HG02623 (cell line): ENCODE data around the gene TPPP.
A peak's percentile ranks its signal among the peaks of the same experiment; 100 is the strongest.
"Not testable (repeated sequence)": the region's sequence is repeated elsewhere in the genome, so short reads cannot be mapped to it uniquely, and the experiment has no call there.

Experiments
- ATAC-seq: cut with Tn5 transposase; IDR thresholded peaks from one replicate; pipeline ENCODE4 v1.9.1; 2021; ENCODE audit warnings: moderate library complexity; ENCODE audit not compliant: unreplicated experiment

The TPPP gene

GRCh38 chr5:695475-695874 is 2.3 kb upstream of the TPPP start:
- not testable (repeated sequence) for ATAC-seq

GRCh38 chr5:694042-694431 is 885 bp upstream of the TPPP start:
- not testable (repeated sequence) for ATAC-seq

GRCh38 chr5:692529-693041 is 567 bp downstream of the TPPP start:
- ATAC-seq: peak; percentile 6

- ATAC-seq: no peak
These were observed 1.2 kb downstream of the TPPP start for GRCh38 chr5:691817-692528.

- ATAC-seq: not testable (repeated sequence)
These were observed 2.1 kb downstream of the TPPP start for GRCh38 chr5:691049-691448.

GRCh38 chr5:690293-690692 is 2.9 kb downstream of the TPPP start:
- ATAC-seq: not testable (repeated sequence)

GRCh38 chr5:688348-689010 is 4.7 kb downstream of the TPPP start:
- not testable (repeated sequence) for ATAC-seq

- ATAC-seq: not testable (repeated sequence)
These were observed 6.2 kb downstream of the TPPP start for GRCh38 chr5:686936-687335.

- ATAC-seq: not testable (repeated sequence)
These were observed 7.0 kb downstream of the TPPP start for GRCh38 chr5:686172-686523.

GRCh38 chr5:685262-686171 is 7.6 kb downstream of the TPPP start:
- ATAC-seq: no peak

GRCh38 chr5:684751-685216 is 8.4 kb downstream of the TPPP start:
- ATAC-seq: no peak

GRCh38 chr5:683551-684481 is 9.3 kb downstream of the TPPP start:
- no peak for ATAC-seq

- not testable (repeated sequence) for ATAC-seq
These were observed 10.3 kb downstream of the TPPP start for GRCh38 chr5:682651-683358.

- ATAC-seq: not testable (repeated sequence)
These were observed 10.9 kb downstream of the TPPP start for GRCh38 chr5:682216-682615.

GRCh38 chr5:681317-682191 is 11.6 kb downstream of the TPPP start:
- ATAC-seq: not testable (repeated sequence)

- not testable (repeated sequence) for ATAC-seq
These were observed 12.3 kb downstream of the TPPP start for GRCh38 chr5:680836-681235.

- ATAC-seq: not testable (repeated sequence)
These were observed 12.9 kb downstream of the TPPP start for GRCh38 chr5:680118-680795.
